Globus pallidus (tissue), 1 donor: ENCODE results near the gene TMTC2.

Experiments
- DNase-seq: peaks from one replicate; pipeline ENCODE4 v3.0.0-alpha.2; 2015; ENCODE audit warnings: low spot score

The TMTC2 gene

GRCh38 chr12:83015390-83016217, 328.9 kb downstream of the TMTC2 start:
- DNase-seq: no peak

GRCh38 chr12:83016218-83016835, 329.6 kb downstream of the TMTC2 start:
- DNase-seq: no peak

DNA sequence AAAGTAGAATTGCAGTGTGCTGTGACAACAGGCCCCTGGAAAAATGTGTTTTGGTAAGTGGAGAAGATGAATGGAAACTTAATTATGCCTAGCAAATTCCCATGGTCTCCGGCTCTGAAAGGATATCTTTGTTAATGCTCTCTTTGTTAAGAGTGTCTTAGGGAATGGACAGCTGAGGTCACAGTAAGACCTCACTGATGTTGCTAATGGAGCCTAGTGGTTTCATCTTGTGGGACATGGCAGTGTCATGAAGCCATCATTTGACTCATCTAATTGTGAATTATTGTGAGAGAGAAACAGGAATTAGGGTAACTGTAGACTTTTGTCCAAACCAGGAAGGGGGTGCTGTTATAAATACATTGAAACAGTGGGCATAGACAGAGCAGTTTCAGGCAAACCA, 330.3 kb downstream of the TMTC2 start:
- DNase-seq: no peak

DNA sequence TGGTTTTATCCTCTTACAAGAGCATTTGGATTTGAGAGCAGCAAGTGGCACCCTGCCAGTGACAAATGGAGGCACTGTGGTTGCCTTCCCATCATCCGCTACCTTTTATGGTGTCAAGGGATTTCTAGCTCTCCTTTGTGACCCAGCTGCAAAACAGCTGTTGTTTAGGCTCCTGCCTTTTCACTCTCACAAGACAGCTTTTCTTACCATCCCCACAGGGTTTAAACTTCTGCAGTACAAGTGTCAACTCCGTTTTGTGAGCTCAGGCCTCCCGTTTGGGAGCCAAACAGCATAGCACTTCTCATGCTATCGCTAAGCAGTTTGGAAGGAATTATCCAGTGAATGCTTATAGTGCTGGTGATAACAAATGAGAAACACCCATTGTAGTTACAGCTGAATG, 331.4 kb downstream of the TMTC2 start:
- DNase-seq: no peak

GRCh38 chr12:83027021-83027723, 340.5 kb downstream of the TMTC2 start:
- DNase-seq: no peak

- DNase-seq: no peak
These were observed 344.5 kb downstream of the TMTC2 start for GRCh38 chr12:83031196-83031595.

DNA sequence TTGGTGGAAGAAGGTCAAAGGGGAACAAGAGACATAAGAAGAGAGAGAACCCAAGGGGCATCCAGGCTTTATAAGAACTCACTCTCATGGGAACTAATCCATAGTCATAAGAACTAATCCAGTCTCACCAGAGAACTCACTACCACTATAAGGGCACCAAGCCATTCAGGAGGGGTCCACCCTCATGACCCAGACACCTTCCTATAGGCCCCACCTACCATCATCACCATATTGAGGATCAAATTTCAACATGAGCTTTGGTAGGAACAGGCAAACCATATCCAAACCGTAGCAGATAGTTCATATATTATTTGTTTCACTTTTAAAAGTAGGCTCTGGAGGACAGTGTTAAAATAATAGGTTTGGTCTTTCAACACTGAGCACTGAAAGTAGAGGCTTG, 350.1 kb downstream of the TMTC2 start:
- no peak for DNase-seq

DNA sequence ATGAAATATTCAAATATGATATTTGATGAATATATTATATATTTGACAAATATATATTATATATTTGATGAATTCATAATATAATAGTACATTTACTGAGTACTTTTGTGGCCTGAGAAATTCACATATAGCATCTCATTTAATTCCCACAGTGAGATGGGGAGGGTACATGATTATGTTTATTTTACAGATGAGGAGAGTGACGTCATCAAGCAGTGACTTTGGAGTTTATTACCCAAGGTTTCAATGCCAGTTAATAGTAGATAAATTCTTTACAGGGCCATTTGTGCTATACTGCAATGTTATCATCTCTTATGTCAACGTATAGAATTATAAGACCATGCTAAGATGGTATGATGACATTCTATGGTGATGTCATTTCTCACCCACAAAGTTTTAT, 352.7 kb downstream of the TMTC2 start:
- DNase-seq: no peak

GRCh38 chr12:83040339-83040738, 353.6 kb downstream of the TMTC2 start:
- no peak for DNase-seq

DNA sequence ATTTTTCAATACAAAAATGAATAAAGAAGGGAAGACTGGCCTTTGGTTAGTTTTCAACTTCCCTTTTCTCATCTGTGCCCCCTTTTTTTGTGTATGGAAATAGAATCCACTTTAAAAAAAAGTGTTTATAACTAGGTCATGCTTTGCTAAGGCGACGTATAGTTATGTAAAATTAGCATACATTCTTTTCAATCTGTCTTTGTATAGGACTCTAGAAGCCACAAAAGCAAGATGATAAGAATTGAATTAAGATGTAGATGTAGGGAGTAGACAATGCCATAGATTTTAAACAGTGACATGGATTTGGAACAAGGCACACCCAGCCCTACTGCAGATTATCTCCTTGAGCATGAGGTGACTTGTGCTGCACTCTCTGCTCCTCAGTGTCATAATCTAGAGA, 354.3 kb downstream of the TMTC2 start:
- no peak for DNase-seq

DNA sequence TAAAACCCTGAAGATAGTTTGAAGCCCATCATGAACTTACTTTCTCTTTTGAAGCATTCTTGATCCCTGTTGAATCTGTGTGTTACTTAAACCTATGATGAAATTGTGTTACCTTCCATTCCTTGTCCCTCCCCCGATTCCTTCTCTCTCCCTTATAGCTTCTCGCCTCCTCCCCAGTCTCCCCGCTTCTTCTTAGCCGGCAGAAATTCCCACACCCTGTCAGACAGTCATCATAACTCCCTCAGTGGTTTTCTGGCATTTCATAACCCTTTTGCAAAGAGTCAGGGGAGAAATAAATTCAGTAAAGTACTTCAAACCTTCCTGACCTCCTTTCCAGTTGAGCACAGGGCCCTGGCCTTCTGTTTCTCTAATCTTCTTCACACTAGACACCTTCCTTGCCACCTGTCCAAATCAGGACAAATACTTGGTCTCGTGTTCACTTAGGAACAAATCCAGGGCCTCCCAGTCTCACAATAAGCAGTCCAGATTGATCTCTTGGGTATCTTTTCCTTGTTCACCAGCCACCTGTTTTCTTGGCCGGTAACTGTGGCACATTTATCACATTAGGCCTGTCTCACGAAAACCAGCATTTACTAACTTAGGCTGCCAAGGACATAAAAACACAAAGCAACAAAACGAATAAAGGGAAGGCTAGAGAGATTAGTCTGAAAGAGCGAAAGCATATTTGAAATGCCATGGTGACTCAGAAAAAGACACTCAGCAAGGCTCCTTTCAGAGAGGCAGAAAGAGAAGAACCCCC, 355.9 kb downstream of the TMTC2 start:
- DNase-seq: no peak

GRCh38 chr12:83044736-83045135, 358.0 kb downstream of the TMTC2 start:
- DNase-seq: no peak

DNA sequence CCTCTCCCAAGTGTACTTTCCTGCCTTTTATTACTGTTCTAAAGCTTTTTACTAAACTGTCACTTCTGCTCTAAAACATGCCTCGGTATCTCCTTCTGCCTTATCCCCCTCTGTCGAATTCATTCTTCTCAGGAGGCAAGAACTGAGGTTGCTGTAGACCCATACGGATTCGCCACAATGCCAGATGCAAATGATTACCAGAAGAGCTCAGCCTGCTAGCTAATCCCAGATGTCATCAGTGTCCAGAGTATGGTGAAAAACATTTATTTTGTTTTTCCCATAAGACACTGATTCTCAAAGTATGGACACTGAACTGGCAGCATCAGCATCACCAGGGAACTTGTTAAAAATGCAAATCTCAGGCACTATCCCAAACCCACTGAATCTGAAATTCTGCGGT, 359.3 kb downstream of the TMTC2 start:
- no peak for DNase-seq

DNA sequence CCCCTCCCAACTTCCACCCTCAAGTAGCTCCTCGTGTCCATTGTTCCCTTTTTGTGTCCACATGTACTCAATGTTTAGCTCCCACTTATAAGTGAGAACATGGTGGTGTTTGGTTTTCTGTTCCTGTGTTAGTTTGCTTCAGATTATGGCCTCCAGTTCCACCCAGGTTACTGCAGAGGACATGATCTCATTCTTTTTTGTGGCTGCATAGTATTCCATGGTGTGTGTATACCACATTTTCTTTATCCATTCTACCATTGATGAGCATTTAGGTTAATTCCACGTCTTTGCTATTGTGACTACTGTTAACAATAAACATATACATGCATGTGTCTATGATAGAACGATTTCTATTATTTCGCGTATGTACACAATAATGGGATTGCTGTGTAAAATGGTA, 362.6 kb downstream of the TMTC2 start:
- DNase-seq: no peak

GRCh38 chr12:83052890-83053541, 366.3 kb downstream of the TMTC2 start:
- no peak for DNase-seq

DNA sequence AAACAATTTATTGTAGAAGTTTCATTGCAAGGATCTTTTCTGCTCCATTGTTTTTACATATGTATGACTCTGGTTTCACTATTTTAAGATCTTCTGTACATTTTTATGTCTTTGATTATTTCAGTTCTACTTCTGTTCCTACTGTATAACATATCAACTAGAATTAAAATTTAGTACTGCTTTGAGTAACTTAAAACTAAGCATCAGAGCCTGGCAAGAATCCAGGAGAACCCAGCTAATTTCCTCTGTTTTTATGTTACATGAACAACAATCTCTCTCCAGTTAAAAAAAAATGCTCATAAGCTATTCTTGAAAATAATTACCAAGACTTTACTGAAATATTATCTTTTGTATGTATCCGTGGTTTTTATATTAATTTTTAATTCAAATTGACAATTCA, 370.7 kb downstream of the TMTC2 start:
- DNase-seq: no peak

DNA sequence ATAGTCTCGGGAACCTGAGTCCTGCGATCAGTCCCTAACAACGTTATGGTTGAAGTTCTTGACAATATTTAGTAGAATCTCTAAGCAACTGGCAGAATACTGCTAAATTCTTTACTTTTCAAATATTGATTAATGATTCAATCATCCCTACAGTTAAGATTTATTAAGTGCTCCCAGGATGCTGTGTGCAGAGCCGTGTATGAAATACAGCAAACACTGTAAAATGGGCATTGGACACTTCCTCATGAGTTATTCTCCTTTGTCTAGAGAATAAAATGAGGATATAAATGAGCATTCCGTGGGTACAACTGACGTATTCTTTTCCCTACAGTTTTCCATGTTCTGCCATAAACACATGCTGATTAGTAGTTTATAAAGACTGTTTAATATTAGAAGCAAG, 372.4 kb downstream of the TMTC2 start:
- no peak for DNase-seq

DNA sequence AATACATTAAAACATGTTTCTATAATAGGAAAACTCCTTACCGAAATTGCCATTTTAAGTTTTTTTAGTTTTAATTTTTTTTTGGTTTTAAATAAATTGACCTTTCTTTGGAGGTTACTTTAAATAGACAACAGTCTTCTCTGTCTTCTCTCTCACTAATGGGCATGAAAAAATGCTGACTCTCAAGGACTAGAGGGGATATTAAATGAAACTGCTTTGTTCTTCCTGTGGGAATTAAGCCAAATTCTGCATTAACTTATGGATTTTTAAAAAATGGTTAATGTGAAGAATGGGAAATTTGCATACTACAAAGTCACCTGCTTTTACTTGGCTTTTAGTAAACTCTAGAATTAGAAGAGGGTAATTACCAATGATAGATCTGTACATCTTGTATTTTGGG, 378.9 kb downstream of the TMTC2 start:
- DNase-seq: no peak

DNA sequence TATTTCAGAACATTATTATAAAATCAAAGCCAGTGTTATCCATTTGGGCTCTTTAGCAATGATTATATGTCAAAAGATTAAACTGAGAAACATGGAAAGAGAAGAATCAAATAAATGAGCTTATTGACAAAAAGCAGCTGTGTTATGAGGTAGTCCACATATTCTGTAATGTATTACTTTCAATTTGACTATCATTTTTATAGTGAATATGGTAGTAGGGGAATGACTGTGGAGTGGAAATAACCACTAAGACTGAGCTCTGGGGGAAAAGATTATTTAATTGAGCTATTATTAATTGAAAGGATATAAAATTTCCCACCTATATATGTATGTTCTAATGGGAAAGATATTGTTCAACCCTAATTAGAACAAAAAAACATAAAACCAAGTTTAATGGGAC, 381.3 kb downstream of the TMTC2 start:
- DNase-seq: no peak

GRCh38 chr12:83074358-83074894, 387.7 kb downstream of the TMTC2 start:
- no peak for DNase-seq

- no peak for DNase-seq
These were observed 388.8 kb downstream of the TMTC2 start for GRCh38 chr12:83075471-83075870.

- no peak for DNase-seq
These were observed 390.3 kb downstream of the TMTC2 start for GRCh38 chr12:83077041-83077440.
